SW 1271 (cell line): ENCODE measurements around the gene FNDC1.
A peak's percentile ranks its signal among the peaks of the same experiment; 100 is the strongest.
"Not testable (repeated sequence)": the region's sequence is repeated elsewhere in the genome, so short reads cannot be mapped to it uniquely, and the experiment has no call there.

Experiments
- DNase-seq, 2 experiments: peaks; one replicate each; lab custom pipeline; 2025; lab: John Stamatoyannopoulos, UW

Gene FNDC1

DNA sequence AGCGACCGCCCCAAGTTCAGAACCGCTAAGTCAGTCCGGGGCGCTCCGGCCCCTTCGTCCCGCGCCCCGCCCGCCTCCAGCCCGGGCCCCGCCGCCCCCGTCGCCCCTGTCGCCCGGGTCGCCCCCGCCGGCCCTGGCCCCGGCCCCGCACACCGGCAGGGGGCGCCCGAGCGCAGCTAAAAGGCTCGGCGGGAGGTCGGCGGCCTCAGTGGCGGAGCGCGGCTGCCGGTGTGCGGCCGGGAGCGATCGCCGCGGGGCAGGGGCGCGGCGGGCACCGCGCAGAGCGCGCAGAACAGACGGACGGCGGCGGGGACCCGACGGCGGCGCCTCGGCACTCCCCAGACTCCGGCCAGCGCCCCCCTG lies at the start of gene FNDC1:
Gene FNDC1 (plus strand): TSS at position 208 of the 363 bp plus-strand sequence. CDS start 197 bp downstream, outside the sequence.
- DNase-seq: peak in 1 of 2 experiments; percentile 7

DNA sequence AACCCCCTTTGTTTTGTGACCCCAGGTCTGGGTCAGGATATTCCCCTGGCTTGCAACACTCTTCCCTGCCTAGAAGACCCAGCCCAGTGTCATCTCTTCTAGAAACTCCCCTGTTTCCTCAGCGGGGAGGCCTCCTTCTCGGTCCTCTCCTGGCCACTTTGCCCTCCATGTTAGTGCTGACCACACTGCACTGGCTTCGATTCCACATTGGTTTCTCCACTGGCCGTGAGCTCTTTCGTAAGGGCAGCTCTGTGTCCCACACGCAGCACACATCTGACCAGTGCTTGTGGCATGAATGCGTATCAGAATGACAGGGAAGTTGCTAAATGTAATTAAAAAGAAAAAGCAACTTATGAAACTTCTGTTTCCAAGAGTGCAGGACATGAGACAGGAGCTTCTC lies 49.4 kb upstream of the FNDC1 start:
- DNase-seq: no peak

DNA sequence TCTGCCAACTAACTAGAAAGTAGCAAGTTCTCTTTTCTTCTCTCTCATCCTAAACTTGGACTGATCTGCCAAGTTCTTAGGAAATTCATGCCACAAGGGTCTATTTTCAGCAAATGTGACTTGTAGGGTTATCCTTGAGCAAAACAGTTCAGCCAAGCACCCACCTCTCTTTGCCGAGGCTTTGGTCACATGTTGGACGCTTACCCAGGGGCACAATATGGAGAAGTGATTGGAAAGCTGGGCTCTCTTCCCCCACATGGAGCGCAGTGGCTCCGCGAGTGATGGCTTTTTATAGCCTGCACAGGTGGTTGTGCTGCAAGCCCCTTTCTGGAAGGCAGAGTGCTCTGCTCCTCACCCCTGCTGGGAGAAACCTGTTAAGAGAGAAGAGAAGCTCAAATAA lies 47.7 kb upstream of the FNDC1 start:
- DNase-seq: no peak

DNA sequence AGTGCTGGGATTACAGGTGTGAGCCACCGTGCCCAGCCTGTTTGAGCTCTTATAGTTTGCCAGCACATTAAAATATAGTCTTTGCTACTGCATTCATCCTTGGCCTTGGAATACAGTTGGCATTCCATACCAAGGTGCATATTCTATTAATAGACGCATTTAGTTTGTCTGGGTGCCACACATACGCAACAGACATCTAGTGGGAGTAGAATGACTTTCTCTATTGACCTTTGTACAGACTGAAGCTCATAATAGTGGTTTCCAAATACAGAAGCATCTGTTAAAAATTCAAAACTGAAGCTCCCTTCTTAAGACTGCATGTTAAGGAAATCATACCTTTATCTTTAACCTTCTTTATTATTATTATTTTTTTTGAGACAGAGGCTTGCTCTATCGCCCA lies 46.7 kb upstream of the FNDC1 start:
- no peak for DNase-seq

DNA sequence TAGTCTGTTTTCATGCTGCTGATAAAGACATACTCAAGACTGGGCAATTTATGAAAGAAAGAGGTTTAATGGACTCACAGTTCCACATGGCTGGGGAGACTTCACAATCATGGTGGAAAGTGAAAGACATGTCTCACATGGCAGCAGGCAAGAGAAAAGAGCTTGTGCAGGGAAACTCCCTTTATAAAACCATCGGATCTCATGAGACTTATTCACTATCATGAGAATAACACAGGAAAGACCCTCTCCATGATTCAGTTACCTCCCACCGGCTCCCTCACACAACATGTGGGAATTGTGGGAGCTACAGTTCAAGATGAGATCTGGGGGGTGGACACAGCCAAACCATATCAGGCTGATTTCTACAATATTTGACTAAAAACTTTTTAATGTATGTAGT lies 45.4 kb upstream of the FNDC1 start:
- DNase-seq: not testable (repeated sequence)

DNA sequence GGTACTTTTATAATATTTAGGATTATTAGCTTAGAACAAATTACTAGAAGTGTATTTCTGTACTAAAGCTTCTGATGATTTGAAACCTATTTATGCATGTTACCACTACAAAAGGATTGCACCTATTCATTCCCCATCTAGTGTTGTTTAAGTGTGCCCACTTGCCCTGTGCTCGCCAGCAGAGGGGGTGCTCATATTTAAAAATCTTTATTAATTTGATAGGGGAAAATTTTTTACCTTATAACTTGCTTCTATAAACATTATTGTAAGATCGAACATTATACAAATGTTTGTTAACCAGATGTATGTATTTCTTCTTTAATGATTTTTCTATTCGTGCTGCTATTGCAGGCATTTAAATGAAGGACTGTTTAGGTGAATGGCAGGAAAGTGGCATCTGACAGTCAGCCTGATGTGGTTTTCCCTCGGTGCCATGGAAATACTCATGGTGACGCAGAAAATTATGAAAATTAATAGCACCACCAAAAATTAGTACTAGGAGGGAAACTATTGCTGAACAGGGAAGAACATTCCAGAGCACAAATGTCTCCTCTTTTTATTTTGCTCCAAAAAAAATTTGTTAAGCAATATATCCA lies 44.1 kb upstream of the FNDC1 start:
- DNase-seq: peak in 1 of 2 experiments; percentile 11

DNA sequence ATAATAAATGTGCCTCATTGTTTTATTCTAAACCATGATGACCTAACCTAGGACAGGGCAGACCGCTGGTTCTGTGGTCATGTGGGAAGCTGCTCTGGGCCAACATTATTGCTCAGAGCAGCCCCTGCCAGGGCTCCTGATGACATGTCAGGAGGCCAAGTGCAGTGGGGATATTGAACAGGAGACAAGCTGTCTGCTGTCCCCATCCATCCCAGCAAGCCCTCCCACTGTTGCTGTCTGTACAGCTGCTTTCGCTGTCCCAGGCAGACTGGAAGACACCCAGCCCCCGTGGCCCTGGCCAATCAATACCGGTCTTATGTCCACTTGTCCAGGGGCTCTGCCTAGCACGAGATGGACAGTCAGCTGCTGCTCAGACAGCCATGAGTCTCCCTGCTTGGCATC lies 43.2 kb upstream of the FNDC1 start:
- DNase-seq: no peak

DNA sequence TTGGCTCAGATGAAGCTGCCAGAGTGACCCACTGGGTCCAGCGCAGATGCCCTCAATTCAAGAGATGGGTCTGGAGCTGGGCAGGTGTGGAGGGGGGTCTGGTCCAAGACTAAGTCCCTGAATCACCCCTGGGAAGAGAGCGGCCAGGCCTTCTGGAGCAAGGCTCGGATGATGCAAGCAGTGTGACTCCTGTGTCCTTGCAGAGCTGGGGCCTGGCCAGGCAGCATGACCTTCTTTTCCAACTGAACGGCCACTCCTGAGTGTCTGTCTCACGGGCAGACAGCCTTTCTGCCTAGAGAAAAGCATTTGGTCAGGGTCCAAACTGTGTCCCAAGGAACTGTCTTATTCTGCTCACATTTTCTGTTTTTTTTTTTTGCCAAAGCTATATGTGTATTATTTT lies 42.6 kb upstream of the FNDC1 start:
- no peak for DNase-seq

DNA sequence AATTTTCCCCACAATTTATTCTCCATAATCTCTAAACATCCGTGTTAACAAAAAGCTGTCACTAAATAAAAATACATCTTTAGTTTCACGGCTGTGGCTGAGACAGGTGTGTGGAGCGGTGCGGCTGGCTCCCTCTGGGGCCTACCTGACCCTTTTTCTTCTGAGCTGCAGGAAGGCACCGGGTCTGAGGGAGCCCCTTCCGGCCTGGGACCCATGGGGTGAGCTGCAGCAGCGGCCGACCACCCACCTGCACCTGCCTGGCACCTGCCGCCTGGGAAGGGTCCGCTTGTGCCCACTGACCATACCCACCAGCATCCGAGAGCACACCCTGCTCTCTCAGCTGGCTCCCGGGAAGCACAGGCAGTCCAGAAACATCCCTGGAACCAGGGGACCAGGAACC lies 41.5 kb upstream of the FNDC1 start:
- no peak for DNase-seq

DNA sequence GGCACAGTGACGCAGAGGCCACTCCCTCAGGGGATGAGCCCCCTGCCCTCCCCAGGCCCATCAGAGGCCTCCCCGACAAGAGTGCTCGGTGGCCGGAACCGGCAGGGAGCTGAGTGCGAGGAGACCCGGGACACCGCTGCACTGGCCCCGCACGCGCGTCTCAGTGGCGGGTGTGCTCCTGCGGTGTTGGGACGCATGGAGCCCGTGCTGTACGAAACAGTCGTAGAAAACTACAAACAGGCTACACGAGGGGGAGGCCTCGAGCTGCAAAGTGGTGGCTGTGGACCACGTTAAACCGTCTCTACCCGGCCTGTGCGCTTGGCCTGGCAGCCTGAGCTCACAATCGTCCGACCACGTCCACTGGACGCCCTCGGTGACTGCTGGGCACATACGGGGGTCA lies 40.2 kb upstream of the FNDC1 start:
- DNase-seq: no peak

DNA sequence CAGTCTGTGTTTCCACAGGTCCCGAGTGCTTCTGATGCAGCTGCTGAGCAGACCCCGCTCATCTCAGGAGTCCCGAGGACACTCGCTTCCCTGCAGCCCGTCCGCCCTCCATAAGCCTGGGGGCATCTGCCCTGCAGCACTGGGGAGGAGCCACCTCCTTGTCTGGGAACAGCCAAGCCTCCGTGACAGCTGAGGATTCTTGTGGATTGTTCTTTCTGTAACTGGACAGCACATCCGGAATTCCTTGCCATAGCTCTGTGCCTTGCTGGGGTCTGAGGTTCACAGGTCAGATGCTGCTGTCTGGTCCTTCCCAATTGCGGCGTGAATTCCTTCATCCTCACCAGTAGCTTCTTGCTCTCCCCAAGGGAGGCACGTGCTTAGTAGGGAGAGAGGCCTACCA lies 38.4 kb upstream of the FNDC1 start:
- no peak for DNase-seq

DNA sequence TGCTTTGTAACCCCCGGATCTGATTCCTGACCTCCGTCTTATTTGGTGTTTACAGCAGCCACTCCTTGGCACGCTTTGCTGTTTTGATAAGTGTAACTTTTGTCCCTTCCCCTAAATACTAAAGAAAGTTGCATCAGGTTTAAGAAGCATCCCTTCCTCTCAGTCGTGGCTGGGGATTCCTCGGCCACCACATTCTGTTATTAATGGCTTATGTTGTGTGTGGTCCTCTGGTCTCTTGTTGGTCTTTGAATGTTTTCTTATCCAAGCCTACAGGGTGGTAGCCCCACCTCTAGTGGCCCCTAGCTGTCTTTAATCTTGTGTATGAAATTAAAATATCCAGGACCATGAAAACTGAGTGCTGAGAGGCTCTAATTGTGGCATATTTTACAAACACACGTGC lies 37.5 kb upstream of the FNDC1 start:
- no peak for DNase-seq

DNA sequence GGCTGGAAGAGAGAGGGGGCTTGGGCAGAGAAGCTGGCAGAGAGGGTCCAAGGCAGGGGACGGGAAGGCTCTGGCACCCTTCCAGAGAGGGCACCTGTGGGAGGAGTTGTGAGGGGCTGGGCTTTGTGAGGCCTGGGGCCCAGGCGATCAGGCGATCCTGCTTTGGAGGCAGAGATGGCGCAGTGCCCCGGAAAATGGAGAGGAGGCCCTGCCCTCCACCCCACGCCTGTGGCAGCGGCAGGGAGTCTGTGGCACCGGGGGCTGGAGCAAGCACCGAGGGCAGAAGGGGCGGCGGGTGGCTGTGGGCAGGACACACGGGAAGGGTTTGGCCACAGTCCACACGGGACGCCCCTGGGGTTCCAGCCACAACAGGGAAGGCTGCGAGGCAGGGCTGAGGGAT lies 36.5 kb upstream of the FNDC1 start:
- no peak for DNase-seq

DNA sequence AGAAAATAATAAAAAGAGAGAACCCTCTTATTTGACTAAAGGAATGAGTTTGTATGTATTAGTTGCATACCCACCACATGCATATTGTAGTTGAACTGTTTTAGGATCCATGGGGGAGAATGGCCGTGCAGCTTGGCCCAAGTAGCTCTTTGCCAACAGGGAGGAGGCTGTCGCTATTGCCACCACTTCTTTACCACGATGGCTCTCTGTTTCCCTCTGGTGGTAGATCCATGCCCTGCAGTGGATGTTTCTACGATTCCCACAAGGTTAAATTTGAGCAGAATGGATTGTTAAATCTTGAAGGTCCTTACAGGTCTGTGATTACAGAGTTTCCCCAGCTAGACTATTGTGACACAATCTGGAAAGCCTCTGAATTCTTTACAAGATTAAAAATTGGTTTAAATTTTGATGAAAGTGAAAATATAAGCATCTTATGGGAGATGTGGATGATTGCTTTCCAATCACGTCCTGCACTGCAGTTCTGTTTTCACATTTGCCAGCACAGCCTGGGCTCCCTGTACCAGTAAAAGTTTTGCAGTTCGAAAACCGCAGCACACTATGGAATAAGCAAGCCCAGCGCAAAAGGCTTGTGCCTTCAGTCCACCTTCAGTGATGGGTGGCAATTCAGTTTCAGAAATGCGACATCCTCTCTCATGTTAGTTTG lies 34.4 kb upstream of the FNDC1 start:
- DNase-seq: peak in 1 of 2 experiments; percentile 58

DNA sequence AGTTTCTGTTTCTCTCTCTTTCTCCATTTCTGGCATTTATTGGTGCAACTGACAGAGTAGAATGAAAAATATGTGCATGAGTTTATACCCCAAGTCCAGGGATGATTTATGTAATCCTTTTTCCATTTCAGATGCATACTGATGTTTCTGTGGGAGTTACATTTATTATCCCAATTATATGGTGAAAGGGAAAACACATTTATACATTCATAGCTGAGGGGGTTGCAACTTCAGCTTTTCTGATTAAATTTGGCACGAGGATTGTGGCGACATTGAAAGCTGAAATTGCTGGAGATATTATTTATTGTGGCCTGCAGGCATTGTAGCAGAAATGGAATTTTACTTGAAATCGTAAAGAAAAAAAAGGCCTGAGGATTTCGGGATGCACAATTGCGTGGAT lies 31.5 kb upstream of the FNDC1 start:
- DNase-seq: no peak

DNA sequence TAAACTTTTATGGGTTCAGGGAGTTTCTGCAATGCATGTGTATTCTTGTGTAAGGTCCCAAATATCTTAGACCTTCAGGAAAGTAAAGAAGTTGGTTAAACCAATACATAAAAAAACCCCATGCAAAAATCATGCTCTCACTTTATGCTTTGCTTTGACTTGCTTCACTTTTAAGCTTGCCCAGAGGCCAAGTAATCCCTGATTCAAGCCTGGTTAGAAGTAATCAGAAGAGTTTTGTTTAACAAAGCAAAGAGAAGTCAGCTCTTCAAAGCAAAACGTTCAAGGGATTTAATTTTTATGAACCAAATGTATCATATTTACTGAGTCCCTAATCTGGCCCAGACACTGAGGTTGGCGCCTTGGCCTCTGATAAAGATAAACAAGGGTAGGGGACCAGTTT lies 26.7 kb upstream of the FNDC1 start:
- no peak for DNase-seq

DNA sequence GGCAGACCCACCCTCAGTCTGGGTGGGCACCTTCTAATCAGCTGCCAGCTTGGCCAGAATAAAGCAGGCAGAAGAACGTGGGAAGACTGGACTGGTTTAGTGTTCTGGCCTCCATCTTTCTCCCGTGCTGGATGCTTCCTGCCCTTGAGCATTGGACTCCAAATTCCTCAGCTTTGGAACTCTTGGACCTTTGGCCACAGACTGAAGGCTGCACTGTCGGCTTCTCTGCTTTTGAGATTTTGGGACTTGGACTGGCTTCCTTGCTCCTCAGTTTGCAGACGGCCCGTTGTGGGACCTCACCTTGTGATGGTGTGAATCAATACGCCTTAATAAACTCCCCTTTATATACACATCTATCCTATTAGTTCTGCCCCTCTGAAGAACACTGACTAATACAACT lies 20.6 kb upstream of the FNDC1 start:
- no peak for DNase-seq

DNA sequence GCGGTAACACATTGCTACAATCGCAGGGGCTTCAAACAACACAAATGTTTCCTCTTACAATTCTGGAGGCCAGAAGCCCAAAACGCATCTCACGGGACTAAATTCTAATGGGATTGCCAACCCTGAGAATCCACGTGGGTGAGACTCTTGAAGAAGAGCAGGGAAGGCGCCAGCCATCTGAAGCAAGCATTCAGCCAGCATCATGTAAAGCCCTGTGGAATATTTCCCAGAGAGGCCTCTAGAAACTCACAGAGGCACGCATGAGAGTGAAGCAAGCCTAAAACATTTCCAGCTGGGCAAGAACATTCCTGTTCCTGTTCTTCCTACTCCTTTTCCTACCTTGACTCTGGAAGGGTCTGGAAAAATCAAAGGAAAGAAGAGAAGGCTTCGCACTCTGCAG lies 19.6 kb upstream of the FNDC1 start:
- DNase-seq: no peak

DNA sequence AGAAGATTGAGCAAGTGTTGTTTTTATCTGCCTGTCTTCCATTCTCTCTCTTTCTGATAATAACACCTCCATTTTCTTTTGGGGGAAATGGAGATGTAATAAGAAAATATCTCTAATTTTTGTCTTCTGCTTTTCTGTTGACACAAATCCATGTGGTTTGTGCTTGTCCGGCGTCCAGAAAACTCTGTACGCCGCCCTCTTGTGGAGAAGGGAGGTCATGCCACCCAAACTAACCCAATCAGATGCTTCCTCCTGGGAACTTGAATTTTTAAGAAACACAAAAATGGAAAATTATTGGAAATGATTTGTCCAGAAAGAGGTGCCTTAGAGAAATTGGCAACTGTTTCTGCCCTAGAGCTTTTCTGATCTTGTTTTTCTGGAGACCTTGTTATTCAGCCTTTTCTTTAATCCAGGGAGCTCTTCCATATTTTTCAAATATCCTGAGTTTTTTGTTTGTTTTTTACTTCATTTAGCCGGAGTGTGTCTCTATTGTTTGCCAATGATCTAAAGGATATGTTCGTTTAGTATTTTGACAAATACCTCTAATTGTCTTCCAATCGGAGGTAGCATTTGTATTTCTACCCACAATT lies 17.8 kb upstream of the FNDC1 start:
- DNase-seq: peak in 1 of 2 experiments; percentile 17

DNA sequence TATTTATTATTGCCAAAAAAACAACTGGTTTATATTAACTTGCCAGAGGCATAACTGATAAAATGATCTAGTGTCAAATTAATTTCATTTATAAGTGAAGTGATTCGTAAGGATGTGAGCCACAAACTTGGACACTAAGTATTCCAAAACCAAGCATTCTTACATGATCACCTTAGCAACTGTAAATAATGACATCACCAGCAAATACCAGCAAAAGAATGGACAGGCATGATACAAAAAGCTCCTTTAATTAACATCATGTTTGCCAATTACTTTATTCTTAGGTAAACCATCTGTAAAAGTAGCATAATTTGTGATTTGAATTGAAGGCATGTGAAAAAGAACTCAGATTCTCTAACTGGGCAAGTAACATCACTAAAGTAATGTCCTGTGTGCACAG lies 17.2 kb upstream of the FNDC1 start:
- DNase-seq: no peak

DNA sequence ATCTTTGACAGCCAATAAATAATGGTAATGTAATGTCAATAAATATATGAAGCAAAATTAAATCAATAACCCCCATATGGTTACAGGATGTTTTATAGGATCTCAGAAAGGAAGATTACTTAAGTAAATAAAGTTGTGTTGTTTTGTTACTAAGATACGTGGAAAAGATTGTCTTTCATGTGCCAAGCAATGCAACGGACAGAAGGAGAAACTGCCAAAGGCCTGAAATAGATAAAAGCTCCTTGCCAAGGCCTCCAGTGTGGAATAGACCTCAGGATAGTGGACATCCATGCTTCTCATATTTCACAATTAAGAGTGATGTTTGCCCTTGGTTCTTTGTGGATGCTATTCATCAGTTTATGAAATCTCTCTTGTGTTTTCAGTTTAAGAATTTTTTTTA lies 16.4 kb upstream of the FNDC1 start:
- no peak for DNase-seq

DNA sequence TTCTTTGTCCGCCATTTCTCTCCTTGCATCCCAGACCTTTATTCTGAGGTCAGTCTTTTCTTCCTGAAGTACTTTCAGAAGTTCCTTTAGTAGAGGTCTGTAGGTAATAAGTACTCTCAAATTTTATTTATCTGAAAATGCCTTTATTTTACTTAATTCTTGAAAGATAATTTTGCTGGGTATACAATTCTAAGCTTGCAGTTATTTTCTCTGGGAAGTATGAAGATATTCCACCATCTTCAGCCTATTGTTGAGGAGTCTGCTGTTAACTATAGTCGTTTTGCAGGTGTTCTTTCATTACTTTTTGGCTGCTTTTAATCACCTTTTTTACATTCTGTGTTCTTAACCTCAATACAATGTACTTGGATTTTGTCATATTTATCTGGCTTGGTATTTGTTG lies 13.5 kb upstream of the FNDC1 start:
- DNase-seq: no peak

DNA sequence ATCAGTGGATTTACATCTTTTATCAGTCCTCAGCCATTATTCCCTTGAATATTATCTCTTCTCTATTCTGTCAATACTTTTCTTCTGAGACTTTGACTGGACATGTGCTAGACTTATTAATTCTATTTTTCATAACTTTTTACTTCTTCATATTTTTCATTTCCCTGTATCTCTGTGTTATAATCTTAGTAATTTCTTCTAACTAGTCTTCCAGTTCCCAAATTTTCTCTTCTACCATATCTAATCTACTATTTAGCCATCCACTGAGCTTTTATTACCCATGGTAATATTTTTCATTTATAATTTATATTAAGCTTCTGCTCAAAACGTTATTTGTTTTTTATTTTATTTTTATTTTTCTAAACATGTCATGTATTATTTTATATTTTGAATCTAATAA lies 13.1 kb upstream of the FNDC1 start:
- no peak for DNase-seq

DNA sequence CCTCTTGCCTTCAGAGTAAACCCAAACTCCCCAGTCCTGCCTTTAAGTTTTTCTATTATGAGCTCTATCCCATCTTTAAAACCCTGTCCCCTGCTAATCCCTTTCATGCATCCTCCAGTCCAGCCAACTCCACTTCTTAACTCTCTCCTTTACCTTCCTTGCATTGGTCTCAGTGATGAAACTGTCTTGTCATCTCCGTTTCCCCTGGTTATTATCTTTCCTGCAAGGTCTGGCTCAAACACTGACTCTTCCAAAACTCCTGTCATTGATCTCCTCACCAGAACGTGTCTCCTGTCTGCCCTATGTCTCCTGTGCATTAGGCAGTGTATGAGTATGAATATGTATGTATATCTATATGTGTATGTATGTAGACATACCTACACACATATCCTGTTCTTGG lies 11.8 kb upstream of the FNDC1 start:
- no peak for DNase-seq
